Uterus (tissue), 4 donors: ENCODE results near the gene NPAS4. TPM values are rescaled to one million over a fixed set of nuclear protein-coding genes. Genes with fewer than 3 reads are reported as not detected.

Source experiments
- DNase-seq, 2 donors: peaks; one replicate each; pipeline ENCODE4 v3.0.0-alpha.2; 2019 to 2020
- H3K27ac ChIP-seq, 2 donors: fragments of 200-600 bp; sonication (generic); 1 replicate in 1 of 2; 2 replicates in 1 of 2; pipeline ENCODE4 v1.5.1; 2016 to 2018
- H3K27me3 ChIP-seq, 2 donors: fragments of 200-600 bp; sonication (generic); one replicate each; pipeline ENCODE4 v1.5.1; 2018 to 2019; ENCODE audit warnings: control low read depth in 1 of 2
- H3K36me3 ChIP-seq, 2 donors: fragments of 200-600 bp; sonication (generic); one replicate each; pipeline ENCODE4 v1.5.1; 2019; ENCODE audit warnings: control low read depth in 1 of 2
- H3K4me1 ChIP-seq, 2 donors: fragments of 200-600 bp; sonication (generic); one replicate each; pipeline ENCODE4 v1.5.1; 2018 to 2019; ENCODE audit warnings: control low read depth in 1 of 2
- H3K4me3 ChIP-seq, 2 donors: fragments of 200-600 bp; sonication (generic); 1 replicate in 1 of 2; 2 replicates in 1 of 2; pipeline ENCODE4 v1.5.1; 2018 to 2019; ENCODE audit warnings: mild to moderate bottlenecking in 1 of 2
- H3K9me3 ChIP-seq, 2 donors: fragments of 200-600 bp; sonication (generic); one replicate each; pipeline ENCODE4 v1.5.1; 2019; ENCODE audit warnings: control low read depth in 1 of 2
- POLR2A ChIP-seq, 2 donors: fragments of 450-650 bp; IDR thresholded peaks; one replicate each; pipeline ENCODE4 v1.6.1; 2016; ENCODE audit warnings: antibody characterized with exemption in 2 of 2, mild to moderate bottlenecking in 1 of 2, moderate library complexity in 1 of 2
- intact Hi-C: fragments of 100-400 bp; cut with DNase I; formaldehyde crosslinking; loops from one replicate; pipeline ENCODE4 v1.15.1; 2023; ENCODE audit warnings: low total_unique reads
- small RNA-seq: library from RNA; depleted of rRNA; stranded (forward); fragments of <200 nt; gene quantifications from one replicate; pipeline ENCODE3, GENCODE V24; 2016
- total RNA-seq, 4 donors: library from RNA; depleted of rRNA in 3 of 4; stranded (reverse); fragments of >200 nt in 3 of 4; gene quantifications; one replicate each; pipeline versions ENCODE4 v1.1.0 to v1.2.4, GENCODE V29; 2014 to 2023
- TF ChIP-seq, protein P1 (sequence below), 4 experiments: fragments of 200-600 bp in 2 of 4; fragments of 450-650 bp in 2 of 4; sonication (generic) in 2 of 4; IDR thresholded peaks; one replicate each; pipeline ENCODE4 v1.5.1; 2016 to 2019; ENCODE audit warnings: antibody characterized with exemption in 4 of 4, mild to moderate bottlenecking in 2 of 4, moderate library complexity in 1 of 4
- donor health status: DM: yes; HTN: yes; CAD: no.

Gene NPAS4
- total RNA-seq, 4 donors from 2014 or later, result 0.97 to 12.6 (median 1.5) TPM; not detected in 1

DNA sequence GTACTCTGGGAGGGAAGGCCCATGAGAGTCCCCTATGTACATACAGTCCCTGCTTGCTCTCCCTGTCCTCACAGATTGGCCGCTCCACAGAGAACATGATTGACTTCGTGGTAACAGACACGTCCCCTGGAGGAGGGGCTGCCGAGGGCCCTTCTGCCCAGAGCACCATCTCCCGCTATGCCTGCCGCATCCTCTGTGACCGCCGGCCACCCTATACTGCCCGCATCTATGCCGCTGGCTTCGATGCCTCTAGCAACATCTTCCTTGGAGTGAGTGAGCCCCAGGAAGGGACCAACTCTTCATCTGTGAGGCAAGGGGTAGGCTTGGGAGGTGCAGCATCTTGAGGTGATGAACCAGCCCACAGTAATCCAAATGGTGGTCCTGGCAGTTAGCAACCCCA is 52.3 kb downstream of the NPAS4 start:
- TF ChIP-seq POLR2A (IDR thresholded peaks at IDR 0.05), result no peak
- TF ChIP-seq, protein P1, sequence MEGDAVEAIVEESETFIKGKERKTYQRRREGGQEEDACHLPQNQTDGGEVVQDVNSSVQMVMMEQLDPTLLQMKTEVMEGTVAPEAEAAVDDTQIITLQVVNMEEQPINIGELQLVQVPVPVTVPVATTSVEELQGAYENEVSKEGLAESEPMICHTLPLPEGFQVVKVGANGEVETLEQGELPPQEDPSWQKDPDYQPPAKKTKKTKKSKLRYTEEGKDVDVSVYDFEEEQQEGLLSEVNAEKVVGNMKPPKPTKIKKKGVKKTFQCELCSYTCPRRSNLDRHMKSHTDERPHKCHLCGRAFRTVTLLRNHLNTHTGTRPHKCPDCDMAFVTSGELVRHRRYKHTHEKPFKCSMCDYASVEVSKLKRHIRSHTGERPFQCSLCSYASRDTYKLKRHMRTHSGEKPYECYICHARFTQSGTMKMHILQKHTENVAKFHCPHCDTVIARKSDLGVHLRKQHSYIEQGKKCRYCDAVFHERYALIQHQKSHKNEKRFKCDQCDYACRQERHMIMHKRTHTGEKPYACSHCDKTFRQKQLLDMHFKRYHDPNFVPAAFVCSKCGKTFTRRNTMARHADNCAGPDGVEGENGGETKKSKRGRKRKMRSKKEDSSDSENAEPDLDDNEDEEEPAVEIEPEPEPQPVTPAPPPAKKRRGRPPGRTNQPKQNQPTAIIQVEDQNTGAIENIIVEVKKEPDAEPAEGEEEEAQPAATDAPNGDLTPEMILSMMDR (IDR thresholded peaks at IDR 0.05), result no peak
- intact Hi-C loops, result no loop called here

DNA sequence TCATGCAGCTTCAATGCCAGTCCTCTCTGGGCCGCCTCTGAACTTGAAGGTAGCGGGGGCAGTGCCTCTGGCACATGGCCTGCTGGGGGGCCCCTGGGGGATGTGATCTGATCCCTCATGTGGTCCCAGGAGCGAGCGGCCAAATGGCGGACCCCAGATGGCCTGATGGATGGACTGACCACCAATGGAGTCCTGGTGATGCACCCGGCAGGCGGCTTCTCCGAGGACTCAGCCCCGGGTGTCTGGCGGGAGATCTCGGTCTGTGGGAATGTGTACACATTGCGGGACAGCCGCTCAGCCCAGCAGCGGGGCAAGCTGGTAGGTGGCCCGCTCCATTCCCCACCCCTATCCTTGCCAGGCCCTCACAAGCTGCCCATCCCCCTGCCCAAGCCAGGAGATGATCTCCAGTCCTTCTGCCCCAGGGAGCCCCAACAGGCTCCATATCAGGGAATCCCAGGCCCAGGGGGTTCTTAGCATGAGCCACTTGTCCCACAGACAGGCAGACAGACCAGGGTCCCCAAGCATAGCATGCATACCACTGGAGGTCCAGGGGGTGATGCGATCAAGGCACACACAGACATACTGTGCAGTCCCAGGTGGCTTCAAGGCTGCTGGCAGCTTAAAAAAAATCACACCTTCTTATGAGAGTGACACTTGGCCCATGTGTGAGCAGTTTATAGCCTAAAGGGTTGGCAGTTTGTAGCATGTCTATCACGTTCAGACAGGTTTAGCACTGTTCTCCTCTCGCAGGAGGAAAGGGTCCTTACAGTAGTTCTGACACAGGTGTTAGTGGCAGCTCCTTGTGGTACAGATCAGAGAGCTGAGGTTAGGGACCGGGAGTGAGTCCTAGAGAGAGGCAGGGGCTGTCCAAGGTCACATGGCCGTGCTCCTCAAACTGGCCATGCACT is 53.0 kb downstream of the NPAS4 start:
- Histone ChIP-seq H3K27me3 (no peaks in the 10 kb centered on the region), H3K9me3 (no peaks in the 10 kb centered on the region), H3K27ac (no peak overlapping the region), H3K4me1 (no peaks in the 10 kb centered on the region), H3K4me3 (no peak overlapping the region), H3K36me3 (no peaks in the 10 kb centered on the region)
- TF ChIP-seq POLR2A (IDR thresholded peaks at IDR 0.05), result no peak
- TF ChIP-seq, protein P1 (IDR thresholded peaks at IDR 0.05), result no peak
- DNase-seq, result no peak
- intact Hi-C loops, result no loop called here

More for the DNA sequence above, 52.3 kb downstream of the NPAS4 start:
- no peak for DNase-seq
- H3K4me1 ChIP-seq, result peaks cover 0 to under 1% of the 10 kb centered on the region in 2 donors
- no peaks in the 10 kb centered on the region for H3K27me3 ChIP-seq
- H3K27ac ChIP-seq, result no peak overlapping the region
- no peaks in the 10 kb centered on the region for H3K36me3 ChIP-seq
- H3K4me3 ChIP-seq, result no peak overlapping the region
- H3K9me3 ChIP-seq, result no peaks in the 10 kb centered on the region

DNA sequence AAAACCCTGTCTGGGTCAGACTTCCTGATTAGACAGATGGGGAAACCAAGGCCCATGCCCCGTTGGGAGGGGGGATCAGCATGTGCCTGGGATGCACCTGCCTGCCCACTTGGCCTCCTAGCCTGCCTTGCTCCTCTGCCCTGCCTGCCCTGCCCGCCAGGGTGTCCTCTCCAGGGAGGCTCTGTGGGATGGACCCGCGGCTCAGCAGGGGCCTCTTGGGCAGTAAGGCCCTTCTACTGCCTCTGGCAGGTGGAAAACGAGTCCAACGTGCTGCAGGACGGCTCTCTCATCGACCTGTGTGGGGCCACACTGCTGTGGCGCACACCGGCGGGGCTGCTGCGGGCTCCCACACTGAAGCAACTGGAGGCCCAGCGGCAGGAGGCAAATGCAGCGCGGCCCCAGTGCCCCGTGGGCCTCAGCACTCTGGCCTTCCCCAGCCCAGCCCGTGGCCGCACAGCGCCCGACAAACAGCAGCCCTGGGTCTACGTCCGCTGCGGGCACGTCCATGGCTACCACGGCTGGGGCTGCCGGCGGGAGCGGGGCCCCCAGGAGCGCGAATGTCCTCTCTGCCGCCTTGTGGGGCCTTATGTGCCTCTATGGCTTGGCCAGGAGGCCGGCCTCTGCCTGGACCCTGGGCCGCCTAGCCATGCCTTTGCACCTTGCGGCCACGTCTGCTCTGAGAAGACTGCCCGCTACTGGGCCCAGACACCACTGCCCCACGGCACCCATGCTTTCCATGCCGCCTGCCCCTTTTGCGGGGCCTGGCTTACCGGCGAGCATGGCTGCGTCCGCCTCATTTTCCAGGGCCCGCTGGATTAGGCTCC is 54.7 kb downstream of the NPAS4 start:
- TF ChIP-seq POLR2A (IDR thresholded peaks at IDR 0.05), result no peak
- TF ChIP-seq, protein P1 (IDR thresholded peaks at IDR 0.05), result no peak
- Histone ChIP-seq H3K27ac (no peak overlapping the region), H3K27me3 (no peaks in the 10 kb centered on the region), H3K4me3 (no peak overlapping the region), H3K36me3 (no peaks in the 10 kb centered on the region), H3K4me1 (no peaks in the 10 kb centered on the region), H3K9me3 (no peaks in the 10 kb centered on the region)
- DNase-seq, result no peak
- intact Hi-C loops, result no loop called here

Small RNA genes within 50 kb of the gene (small RNA-seq; reads per million reads assigned to genes)
- gene RF00017, result not detected
- not detected for gene RF00416
- gene RNU1-84P, result not detected

Other genes starting within 250 kb of the NPAS4 start
- 10 to 100 TPM in 3 of 4 donors, 1 to 10 TPM in 1; 3.3 to 45.3 (median 17.2) TPM for gene KLC2, start 163.3 kb upstream of the NPAS4 start, total RNA-seq
- 100 to 1,000 TPM in 2 of 4 donors, 10 to 100 TPM in 2; 40.6 to 146 (median 94.6) TPM for gene RAB1B, start 152.4 kb upstream of the NPAS4 start, total RNA-seq
- 1 to 10 TPM in 2 of 4 donors, not detected in 2; 1.2 to 1.5 TPM for gene CNIH2, start 142.9 kb upstream of the NPAS4 start, total RNA-seq
- 100 to 1,000 TPM in 1 of 4 donors, 10 to 100 TPM in 3; 38.9 to 101 (median 79.1) TPM for gene YIF1A, start 131.9 kb upstream of the NPAS4 start, total RNA-seq
- under 1 TPM in 1 of 4 donors, not detected in 3; 0.27 TPM for gene TMEM151A, start 129.1 kb upstream of the NPAS4 start, total RNA-seq
- gene CD248, start 104.0 kb upstream of the NPAS4 start, total RNA-seq, result 10 to 100 TPM; 14.1 to 91.2 (median 46.2) TPM
- 10 to 100 TPM in 2 of 4 donors, 1 to 10 TPM in 2; 1.8 to 26.6 (median 8.6) TPM for gene RIN1, start 84.6 kb upstream of the NPAS4 start, total RNA-seq
- 10 to 100 TPM; 15.0 to 77.4 (median 21.9) TPM for gene BRMS1, start 75.9 kb upstream of the NPAS4 start, total RNA-seq
- 10 to 100 TPM; 13.2 to 44.8 (median 26.2) TPM for gene B4GAT1, start 73.4 kb upstream of the NPAS4 start, total RNA-seq
- 1 to 10 TPM in 2 of 4 donors, under 1 TPM in 1, not detected in 1; 0.26 to 3.5 (median 1.5) TPM for gene SLC29A2, start 49.3 kb upstream of the NPAS4 start, total RNA-seq
- gene MRPL11, start 17.8 kb downstream of the NPAS4 start, total RNA-seq, result 10 to 100 TPM; 28.7 to 57.9 (median 33.4) TPM
- 10 to 100 TPM; 13.8 to 35.0 (median 24.0) TPM for gene PELI3, start 45.9 kb downstream of the NPAS4 start, total RNA-seq
- 10 to 100 TPM in 2 of 4 donors, 1 to 10 TPM in 2; 2.1 to 14.1 (median 8.7) TPM for gene DPP3, start 59.4 kb downstream of the NPAS4 start, total RNA-seq
- 10 to 100 TPM; 32.1 to 84.4 (median 56.8) TPM for gene BBS1, start 89.6 kb downstream of the NPAS4 start, total RNA-seq
- gene ZDHHC24, start 125.0 kb downstream of the NPAS4 start, total RNA-seq, result 10 to 100 TPM in 2 of 4 donors, 1 to 10 TPM in 1, under 1 TPM in 1; 0.29 to 11.9 (median 8.9) TPM
- under 1 TPM in 1 of 4 donors, not detected in 3; 0.46 TPM for gene ACTN3, start 125.9 kb downstream of the NPAS4 start, total RNA-seq
- gene CTSF, start 147.6 kb downstream of the NPAS4 start, total RNA-seq, result 10 to 100 TPM; 61.2 to 89.1 (median 83.6) TPM
- gene CCDC87, start 172.0 kb downstream of the NPAS4 start, total RNA-seq, result under 1 TPM in 1 of 4 donors, not detected in 3; 0.52 TPM
- 10 to 100 TPM; 13.5 to 52.0 (median 42.9) TPM for gene CCS, start 172.2 kb downstream of the NPAS4 start, total RNA-seq
- 10 to 100 TPM; 15.1 to 86.4 (median 53.2) TPM for gene RBM14, start 195.6 kb downstream of the NPAS4 start, total RNA-seq
- gene RBM4, start 217.7 kb downstream of the NPAS4 start, total RNA-seq, result 100 to 1,000 TPM in 2 of 4 donors, 10 to 100 TPM in 2; 32.4 to 146 (median 94.8) TPM